ENCODE data around the gene CLRN1. TPM values are rescaled to one million over a fixed set of nuclear protein-coding genes. Genes with fewer than 3 reads are reported as not detected.

CLRN1 gene
- total and polyA plus RNA-seq, 4 donors: not detected

DNA sequence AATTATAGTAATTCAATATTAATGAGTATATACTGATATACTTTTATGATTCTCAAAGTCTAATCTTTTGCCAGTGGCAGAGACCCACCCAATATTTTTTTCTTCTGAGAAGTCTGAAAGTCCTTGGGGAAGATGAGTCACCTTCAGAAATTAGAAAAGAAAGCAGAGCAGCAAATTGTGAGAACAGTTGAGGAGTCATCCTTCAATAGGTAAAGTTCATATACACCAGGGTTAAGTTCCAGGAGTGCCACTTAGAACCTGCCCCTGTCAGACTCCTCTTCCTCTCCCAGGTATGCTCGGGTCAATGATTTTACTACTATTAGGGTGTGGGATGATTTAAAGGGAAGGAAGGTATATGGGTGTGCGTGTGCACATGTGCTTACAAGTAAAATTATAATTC is 7.1 kb downstream of the CLRN1 start:
- Histone ChIP-seq H3K9me3 (ENCODE audit: control insufficient read depth in 4 of 4, low read length in 3 of 4) (no peaks in the 10 kb centered on the region), H3K4me1 (ENCODE audit: control insufficient read depth in 4 of 4, insufficient read depth in 4 of 4, low read length in 3 of 4) (no peaks in the 10 kb centered on the region), H3K36me3 (ENCODE audit: control insufficient read depth in 4 of 4, insufficient read depth in 3 of 4, low read depth in 1 of 4, low read length in 3 of 4) (no peaks in the 10 kb centered on the region), H3K9ac (ENCODE audit: low read depth in 1 of 2, low read length in 2 of 2) (no peak overlapping the region), H3K27me3 (ENCODE audit: control insufficient read depth in 4 of 4, insufficient read depth in 4 of 4, low read length in 3 of 4) (no peaks in the 10 kb centered on the region), H3K4me3 (ENCODE audit: low read depth in 1 of 3, low read length in 3 of 3) (no peak overlapping the region), H3K27ac (ENCODE audit: low read depth in 1 of 2, low read length in 2 of 2) (no peak overlapping the region)
- WGBS: 83% methylated on average over 2 of the region's 2 CpGs
- TF ChIP-seq NR2F2 (IDR thresholded peaks at IDR 0.05) (no peak), JUND (IDR thresholded peaks at IDR 0.05) (no peak), FOXA2 (IDR thresholded peaks at IDR 0.05) (no peak), HNF4A (conservative IDR thresholded peaks at IDR 0.05) (no peak), HNF4G (IDR thresholded peaks at IDR 0.05) (no peak), YY1 (IDR thresholded peaks at IDR 0.05) (no peak), RAD21 (IDR thresholded peaks at IDR 0.05) (no peak), GABPA (IDR thresholded peaks at IDR 0.05 in 1 of 2, conservative IDR thresholded peaks at IDR 0.05 in 1 of 2) (no peak), RXRA (IDR thresholded peaks at IDR 0.05) (no peak), TAF1 (conservative IDR thresholded peaks at IDR 0.05) (no peak)
- TF ChIP-seq, protein P1, sequence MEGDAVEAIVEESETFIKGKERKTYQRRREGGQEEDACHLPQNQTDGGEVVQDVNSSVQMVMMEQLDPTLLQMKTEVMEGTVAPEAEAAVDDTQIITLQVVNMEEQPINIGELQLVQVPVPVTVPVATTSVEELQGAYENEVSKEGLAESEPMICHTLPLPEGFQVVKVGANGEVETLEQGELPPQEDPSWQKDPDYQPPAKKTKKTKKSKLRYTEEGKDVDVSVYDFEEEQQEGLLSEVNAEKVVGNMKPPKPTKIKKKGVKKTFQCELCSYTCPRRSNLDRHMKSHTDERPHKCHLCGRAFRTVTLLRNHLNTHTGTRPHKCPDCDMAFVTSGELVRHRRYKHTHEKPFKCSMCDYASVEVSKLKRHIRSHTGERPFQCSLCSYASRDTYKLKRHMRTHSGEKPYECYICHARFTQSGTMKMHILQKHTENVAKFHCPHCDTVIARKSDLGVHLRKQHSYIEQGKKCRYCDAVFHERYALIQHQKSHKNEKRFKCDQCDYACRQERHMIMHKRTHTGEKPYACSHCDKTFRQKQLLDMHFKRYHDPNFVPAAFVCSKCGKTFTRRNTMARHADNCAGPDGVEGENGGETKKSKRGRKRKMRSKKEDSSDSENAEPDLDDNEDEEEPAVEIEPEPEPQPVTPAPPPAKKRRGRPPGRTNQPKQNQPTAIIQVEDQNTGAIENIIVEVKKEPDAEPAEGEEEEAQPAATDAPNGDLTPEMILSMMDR (IDR thresholded peaks at IDR 0.05; ENCODE audit: low read depth, low read length, missing input control): no peak
- TF ChIP-seq, protein P2, sequence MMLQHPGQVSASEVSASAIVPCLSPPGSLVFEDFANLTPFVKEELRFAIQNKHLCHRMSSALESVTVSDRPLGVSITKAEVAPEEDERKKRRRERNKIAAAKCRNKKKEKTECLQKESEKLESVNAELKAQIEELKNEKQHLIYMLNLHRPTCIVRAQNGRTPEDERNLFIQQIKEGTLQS (IDR thresholded peaks at IDR 0.05): no peak
- TF ChIP-seq, protein P3, sequence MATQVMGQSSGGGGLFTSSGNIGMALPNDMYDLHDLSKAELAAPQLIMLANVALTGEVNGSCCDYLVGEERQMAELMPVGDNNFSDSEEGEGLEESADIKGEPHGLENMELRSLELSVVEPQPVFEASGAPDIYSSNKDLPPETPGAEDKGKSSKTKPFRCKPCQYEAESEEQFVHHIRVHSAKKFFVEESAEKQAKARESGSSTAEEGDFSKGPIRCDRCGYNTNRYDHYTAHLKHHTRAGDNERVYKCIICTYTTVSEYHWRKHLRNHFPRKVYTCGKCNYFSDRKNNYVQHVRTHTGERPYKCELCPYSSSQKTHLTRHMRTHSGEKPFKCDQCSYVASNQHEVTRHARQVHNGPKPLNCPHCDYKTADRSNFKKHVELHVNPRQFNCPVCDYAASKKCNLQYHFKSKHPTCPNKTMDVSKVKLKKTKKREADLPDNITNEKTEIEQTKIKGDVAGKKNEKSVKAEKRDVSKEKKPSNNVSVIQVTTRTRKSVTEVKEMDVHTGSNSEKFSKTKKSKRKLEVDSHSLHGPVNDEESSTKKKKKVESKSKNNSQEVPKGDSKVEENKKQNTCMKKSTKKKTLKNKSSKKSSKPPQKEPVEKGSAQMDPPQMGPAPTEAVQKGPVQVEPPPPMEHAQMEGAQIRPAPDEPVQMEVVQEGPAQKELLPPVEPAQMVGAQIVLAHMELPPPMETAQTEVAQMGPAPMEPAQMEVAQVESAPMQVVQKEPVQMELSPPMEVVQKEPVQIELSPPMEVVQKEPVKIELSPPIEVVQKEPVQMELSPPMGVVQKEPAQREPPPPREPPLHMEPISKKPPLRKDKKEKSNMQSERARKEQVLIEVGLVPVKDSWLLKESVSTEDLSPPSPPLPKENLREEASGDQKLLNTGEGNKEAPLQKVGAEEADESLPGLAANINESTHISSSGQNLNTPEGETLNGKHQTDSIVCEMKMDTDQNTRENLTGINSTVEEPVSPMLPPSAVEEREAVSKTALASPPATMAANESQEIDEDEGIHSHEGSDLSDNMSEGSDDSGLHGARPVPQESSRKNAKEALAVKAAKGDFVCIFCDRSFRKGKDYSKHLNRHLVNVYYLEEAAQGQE (IDR thresholded peaks at IDR 0.05): no peak
- TF ChIP-seq, protein P4, sequence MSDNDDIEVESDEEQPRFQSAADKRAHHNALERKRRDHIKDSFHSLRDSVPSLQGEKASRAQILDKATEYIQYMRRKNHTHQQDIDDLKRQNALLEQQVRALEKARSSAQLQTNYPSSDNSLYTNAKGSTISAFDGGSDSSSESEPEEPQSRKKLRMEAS (IDR thresholded peaks at IDR 0.05): no peak
- DNase-seq (ENCODE audit: low spot score): no peak

DNA sequence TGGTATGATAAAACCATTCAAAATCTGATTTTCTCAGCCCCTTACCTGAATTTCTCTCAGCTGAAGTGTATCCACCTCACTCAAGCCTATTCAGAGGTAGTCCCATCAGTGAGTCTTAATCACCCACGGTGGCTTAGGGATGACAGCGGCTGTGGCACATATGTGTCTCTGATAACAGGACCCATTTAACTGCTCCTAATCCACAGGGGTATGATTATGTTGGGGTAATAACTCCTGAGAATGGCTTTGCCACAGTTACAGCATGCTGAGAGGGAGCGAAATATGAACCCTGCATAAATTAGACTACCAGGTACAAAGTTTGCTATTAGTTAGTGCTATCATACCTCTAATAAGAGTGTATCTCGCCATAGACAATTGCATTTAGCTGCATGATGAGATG is 10.6 kb downstream of the CLRN1 start:
- Histone ChIP-seq H3K4me3 (ENCODE audit: low read depth in 1 of 3, low read length in 3 of 3) (no peak overlapping the region), H3K9ac (ENCODE audit: low read depth in 1 of 2, low read length in 2 of 2) (no peak overlapping the region), H3K27ac (ENCODE audit: low read depth in 1 of 2, low read length in 2 of 2) (no peak overlapping the region), H3K27me3 (ENCODE audit: control insufficient read depth in 4 of 4, insufficient read depth in 4 of 4, low read length in 3 of 4) (no peaks in the 10 kb centered on the region), H3K9me3 (ENCODE audit: control insufficient read depth in 4 of 4, low read length in 3 of 4) (no peaks in the 10 kb centered on the region), H3K4me1 (ENCODE audit: control insufficient read depth in 4 of 4, insufficient read depth in 4 of 4, low read length in 3 of 4) (no peaks in the 10 kb centered on the region), H3K36me3 (ENCODE audit: control insufficient read depth in 4 of 4, insufficient read depth in 3 of 4, low read depth in 1 of 4, low read length in 3 of 4) (no peaks in the 10 kb centered on the region)
- TF ChIP-seq, protein P2 (IDR thresholded peaks at IDR 0.05): no peak
- TF ChIP-seq FOXA1 (IDR thresholded peaks at IDR 0.05) (no peak), HNF4G (IDR thresholded peaks at IDR 0.05) (no peak), JUND (IDR thresholded peaks at IDR 0.05) (no peak), GABPA (IDR thresholded peaks at IDR 0.05 in 1 of 2, conservative IDR thresholded peaks at IDR 0.05 in 1 of 2) (no peak), HNF4A (conservative IDR thresholded peaks at IDR 0.05) (no peak), FOXA2 (IDR thresholded peaks at IDR 0.05) (no peak), EGR1 (IDR thresholded peaks at IDR 0.05; ENCODE audit: low read depth in 2 of 2) (no peak), RXRA (IDR thresholded peaks at IDR 0.05) (no peak), YY1 (IDR thresholded peaks at IDR 0.05) (no peak), TAF1 (conservative IDR thresholded peaks at IDR 0.05) (no peak), RAD21 (IDR thresholded peaks at IDR 0.05) (no peak)
- TF ChIP-seq, protein P5, sequence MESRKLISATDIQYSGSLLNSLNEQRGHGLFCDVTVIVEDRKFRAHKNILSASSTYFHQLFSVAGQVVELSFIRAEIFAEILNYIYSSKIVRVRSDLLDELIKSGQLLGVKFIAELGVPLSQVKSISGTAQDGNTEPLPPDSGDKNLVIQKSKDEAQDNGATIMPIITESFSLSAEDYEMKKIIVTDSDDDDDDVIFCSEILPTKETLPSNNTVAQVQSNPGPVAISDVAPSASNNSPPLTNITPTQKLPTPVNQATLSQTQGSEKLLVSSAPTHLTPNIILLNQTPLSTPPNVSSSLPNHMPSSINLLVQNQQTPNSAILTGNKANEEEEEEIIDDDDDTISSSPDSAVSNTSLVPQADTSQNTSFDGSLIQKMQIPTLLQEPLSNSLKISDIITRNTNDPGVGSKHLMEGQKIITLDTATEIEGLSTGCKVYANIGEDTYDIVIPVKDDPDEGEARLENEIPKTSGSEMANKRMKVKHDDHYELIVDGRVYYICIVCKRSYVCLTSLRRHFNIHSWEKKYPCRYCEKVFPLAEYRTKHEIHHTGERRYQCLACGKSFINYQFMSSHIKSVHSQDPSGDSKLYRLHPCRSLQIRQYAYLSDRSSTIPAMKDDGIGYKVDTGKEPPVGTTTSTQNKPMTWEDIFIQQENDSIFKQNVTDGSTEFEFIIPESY (IDR thresholded peaks at IDR 0.05): no peak
- TF ChIP-seq, protein P1 (IDR thresholded peaks at IDR 0.05; ENCODE audit: low read depth, low read length, missing input control): no peak
- TF ChIP-seq, protein P3 (IDR thresholded peaks at IDR 0.05): no peak
- DNase-seq (ENCODE audit: low spot score): no peak
- 87% methylated on average over 4 of the region's 4 CpGs for WGBS
